ENCODE measurements around the gene TK1. TPM values are rescaled to one million over a fixed set of nuclear protein-coding genes. Genes with fewer than 3 reads are reported as not detected.
A peak's percentile ranks its signal among the peaks of the same experiment; 100 is the strongest.

Gene TK1
- total and polyA plus RNA-seq, 3 donors from 2014 or later, result 3.9 to 5.7 (median 4.8) TPM

DNA sequence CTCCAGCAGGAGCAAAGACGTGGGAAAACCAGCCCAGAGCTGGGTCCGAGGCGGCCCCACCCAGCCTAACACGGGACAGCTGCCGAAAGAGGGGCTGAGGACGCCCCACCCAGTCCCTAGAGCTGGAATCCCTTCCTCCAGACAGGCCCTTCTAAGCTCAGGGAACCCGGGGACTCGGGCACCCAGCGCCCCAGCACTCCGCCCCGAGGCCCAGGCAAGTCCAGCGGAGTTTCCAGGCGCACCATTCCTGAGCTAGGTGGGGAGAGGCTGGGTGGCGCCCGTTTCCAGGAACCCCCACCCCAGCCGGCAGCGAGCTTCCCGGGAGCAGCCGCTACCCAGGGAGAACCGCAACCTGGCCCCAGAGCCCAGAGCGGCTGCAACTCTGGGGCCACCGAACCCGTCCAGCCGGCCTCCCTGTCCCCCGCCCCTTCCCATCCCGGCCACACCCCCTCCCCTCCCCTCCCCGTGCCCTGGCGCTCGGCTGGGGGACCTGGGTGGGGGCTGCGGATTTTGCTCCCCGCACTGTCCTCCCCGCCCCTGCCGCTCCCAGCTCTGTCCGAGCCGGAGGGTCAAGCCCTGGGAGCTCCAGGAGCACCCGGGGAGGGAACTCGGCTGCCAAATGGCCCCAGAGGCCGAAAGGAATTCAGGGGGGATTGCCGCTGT, 58.8 kb downstream of the TK1 start:
- Histone ChIP-seq H3K4me3 (peak overlapping the region; percentile 58 to 74), H3K36me3 (ENCODE audit: low read depth, missing control alignments) (no peaks in the 10 kb centered on the region), H3K27me3 (no peaks in the 10 kb centered on the region), H3K27ac (peak overlapping the region; percentile 47 to 67), H3K9me3 (no peaks in the 10 kb centered on the region), H3K4me1 (peaks cover 25% of the 10 kb centered on the region)
- intact Hi-C loops (cut with DNase I; ENCODE audit: low total_unique reads), result no loop called here
- DNase-seq, result no peak
- 2% methylated on average over 24 of the region's 39 CpGs; no CpG with 5 or more reads in 1 of the 2 donors for WGBS, 2 donors
- no peak for TF ChIP-seq POLR2A (IDR thresholded peaks at IDR 0.05)
- TF ChIP-seq, protein P1, sequence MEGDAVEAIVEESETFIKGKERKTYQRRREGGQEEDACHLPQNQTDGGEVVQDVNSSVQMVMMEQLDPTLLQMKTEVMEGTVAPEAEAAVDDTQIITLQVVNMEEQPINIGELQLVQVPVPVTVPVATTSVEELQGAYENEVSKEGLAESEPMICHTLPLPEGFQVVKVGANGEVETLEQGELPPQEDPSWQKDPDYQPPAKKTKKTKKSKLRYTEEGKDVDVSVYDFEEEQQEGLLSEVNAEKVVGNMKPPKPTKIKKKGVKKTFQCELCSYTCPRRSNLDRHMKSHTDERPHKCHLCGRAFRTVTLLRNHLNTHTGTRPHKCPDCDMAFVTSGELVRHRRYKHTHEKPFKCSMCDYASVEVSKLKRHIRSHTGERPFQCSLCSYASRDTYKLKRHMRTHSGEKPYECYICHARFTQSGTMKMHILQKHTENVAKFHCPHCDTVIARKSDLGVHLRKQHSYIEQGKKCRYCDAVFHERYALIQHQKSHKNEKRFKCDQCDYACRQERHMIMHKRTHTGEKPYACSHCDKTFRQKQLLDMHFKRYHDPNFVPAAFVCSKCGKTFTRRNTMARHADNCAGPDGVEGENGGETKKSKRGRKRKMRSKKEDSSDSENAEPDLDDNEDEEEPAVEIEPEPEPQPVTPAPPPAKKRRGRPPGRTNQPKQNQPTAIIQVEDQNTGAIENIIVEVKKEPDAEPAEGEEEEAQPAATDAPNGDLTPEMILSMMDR (IDR thresholded peaks at IDR 0.05), result no peak

DNA sequence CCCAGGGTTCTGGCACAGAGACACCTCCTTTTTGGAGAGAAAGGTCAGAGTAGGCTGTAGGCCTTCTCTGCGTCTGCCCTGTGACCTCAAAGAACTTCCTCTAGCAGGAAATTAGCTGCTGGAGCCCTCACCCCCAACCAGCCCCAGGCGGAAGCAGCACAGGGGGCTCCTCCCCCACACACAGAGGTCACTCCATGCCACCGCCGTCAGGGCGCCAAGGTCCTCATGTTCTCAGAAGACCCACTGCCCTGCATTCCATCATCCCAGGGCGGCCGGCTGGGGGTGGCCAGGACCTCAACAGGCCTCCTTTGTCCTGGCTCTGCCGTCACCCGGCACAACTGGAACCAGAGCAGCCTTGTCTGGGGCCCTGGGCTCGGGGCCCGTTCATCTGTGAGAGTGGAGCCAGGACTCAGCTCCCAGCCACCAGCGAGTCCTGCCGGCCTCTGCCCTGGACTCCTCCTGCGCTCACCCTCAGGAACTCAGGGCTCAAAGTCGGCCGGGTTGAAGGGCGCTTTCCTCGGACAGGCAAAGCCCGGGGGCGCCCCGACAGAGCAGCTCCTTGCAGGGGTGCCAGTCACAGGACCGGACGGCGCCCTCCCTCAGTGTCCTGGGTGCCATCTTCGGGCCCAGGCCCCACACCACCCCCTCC, 59.5 kb downstream of the TK1 start:
- TF ChIP-seq POLR2A (IDR thresholded peaks at IDR 0.05), result no peak
- TF ChIP-seq, protein P1 (IDR thresholded peaks at IDR 0.05), result no peak
- Histone ChIP-seq H3K4me3 (peak overlapping the region; percentile 58 to 74), H3K27ac (peak overlapping the region; percentile 47 to 67), H3K9me3 (no peaks in the 10 kb centered on the region), H3K36me3 (ENCODE audit: low read depth, missing control alignments) (no peaks in the 10 kb centered on the region), H3K4me1 (peaks cover 25% of the 10 kb centered on the region), H3K27me3 (no peaks in the 10 kb centered on the region)
- intact Hi-C loops (cut with DNase I; ENCODE audit: low total_unique reads), result no loop called here
- peak; percentile 55 for DNase-seq
- WGBS, 2 donors, result 10 to 17% methylated on average over 4 to 25 of the region's 25 CpGs

DNA sequence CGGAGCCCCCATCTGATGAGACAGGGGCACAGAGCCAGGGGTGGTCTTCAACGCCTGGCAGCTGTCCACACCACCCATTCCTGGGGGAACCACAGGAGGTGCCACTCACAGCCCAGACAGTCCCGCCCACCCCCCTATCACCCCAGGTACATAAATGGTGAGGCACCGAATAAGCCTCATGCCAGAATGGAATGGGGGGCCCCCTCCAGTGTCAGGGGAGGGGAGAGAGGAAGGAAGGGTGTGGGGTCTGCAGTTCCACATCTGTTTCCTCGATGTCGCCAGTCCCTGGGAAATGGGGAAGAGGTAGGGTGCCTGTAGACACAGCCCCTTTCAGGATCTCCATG, 60.0 kb downstream of the TK1 start:
- no peak overlapping the region for H3K4me3 ChIP-seq
- H3K9me3 ChIP-seq, result no peaks in the 10 kb centered on the region
- no peaks in the 10 kb centered on the region for H3K36me3 ChIP-seq (ENCODE audit: low read depth, missing control alignments)
- no peak for DNase-seq
- peaks cover 25% of the 10 kb centered on the region for H3K4me1 ChIP-seq
- intact Hi-C loops (cut with DNase I; ENCODE audit: low total_unique reads), result no loop called here
- H3K27me3 ChIP-seq, result no peaks in the 10 kb centered on the region
- TF ChIP-seq, protein P1 (IDR thresholded peaks at IDR 0.05), result no peak
- no peak for TF ChIP-seq POLR2A (IDR thresholded peaks at IDR 0.05)
- WGBS, 2 donors, result 70 to 79% methylated on average over 6 of the region's 6 CpGs
- H3K27ac ChIP-seq, result peak overlapping the region; percentile 47 to 67

DNA sequence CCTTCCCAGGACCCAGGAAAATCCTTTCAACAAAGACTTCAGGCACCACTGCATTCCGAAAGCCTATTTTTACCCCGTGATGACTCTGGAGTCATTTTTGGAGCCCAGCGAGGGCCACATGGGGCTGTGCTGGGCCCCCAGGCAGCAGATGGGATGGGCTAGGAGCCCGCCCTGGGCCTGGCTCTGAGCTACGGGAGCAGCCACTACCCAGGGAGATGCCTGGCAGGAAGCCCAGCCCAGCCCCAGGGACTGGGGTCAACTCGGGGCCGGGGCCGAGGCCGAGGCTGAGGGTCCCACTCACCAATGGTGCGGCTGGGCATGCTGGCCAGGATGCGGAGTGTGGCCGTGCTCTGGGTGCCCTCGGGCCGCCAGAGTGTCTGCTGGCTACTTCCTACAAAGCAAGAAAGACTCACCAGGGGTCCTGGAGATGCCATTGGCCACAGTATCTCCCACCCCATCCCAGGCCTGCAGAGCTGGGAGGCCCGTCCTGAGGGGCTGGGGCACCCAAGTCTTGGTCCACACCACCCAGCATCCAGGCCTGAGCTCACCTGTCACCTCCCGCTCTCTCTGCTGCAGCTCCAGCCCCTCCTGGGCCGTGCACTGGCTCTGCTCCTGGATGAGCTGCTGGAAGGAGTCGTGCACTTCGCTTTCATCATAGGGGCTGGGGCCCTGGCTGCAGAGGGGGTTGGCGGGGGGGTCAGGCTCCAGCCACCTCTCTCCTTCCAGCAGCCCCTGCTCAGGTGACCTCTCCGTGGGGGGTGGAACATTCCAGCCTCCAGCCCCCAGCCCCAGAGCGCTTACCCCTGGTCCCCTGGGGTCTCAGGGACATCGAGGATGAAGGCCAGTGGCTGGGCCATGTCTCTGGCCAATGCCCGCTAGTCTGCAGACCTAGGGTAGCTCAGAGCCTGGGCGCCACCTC, 60.6 kb downstream of the TK1 start:
- no peak for TF ChIP-seq POLR2A (IDR thresholded peaks at IDR 0.05)
- TF ChIP-seq, protein P1 (IDR thresholded peaks at IDR 0.05), result no peak
- no peaks in the 10 kb centered on the region for H3K9me3 ChIP-seq
- H3K27me3 ChIP-seq, result no peaks in the 10 kb centered on the region
- H3K4me1 ChIP-seq, result peaks cover 25% of the 10 kb centered on the region
- DNase-seq, result no peak
- no peak overlapping the region for H3K4me3 ChIP-seq
- no peaks in the 10 kb centered on the region for H3K36me3 ChIP-seq (ENCODE audit: low read depth, missing control alignments)
- peak overlapping the region in 1 of 2 donors; percentile 47 for H3K27ac ChIP-seq
- intact Hi-C loops (cut with DNase I; ENCODE audit: low total_unique reads), result no loop called here
- WGBS, 2 donors, result 78 to 82% methylated on average over 12 to 25 of the region's 25 CpGs
